GM21526 (cell line): ENCODE results near the gene SLIT3.
"Not testable (repeated sequence)": the region's sequence is repeated elsewhere in the genome, so short reads cannot be mapped to it uniquely, and the experiment has no call there.

Source experiments
- ATAC-seq: cut with Tn5 transposase; IDR thresholded peaks from one replicate; pipeline ENCODE4 v1.9.1; 2021; ENCODE audit warnings: moderate library complexity; ENCODE audit not compliant: unreplicated experiment, low FRiP score

The SLIT3 gene

GRCh38 chr5:168770036-168770498 is 530.9 kb downstream of the SLIT3 start:
- no peak for ATAC-seq

- no peak for ATAC-seq
Measured at GRCh38 chr5:168768172-168768571, 532.8 kb downstream of the SLIT3 start.

GRCh38 chr5:168766426-168766700 is 534.6 kb downstream of the SLIT3 start:
- no peak for ATAC-seq

GRCh38 chr5:168765551-168766425 is 535.2 kb downstream of the SLIT3 start:
- ATAC-seq: no peak

- ATAC-seq: no peak
Measured at GRCh38 chr5:168765086-168765550, 535.8 kb downstream of the SLIT3 start.

GRCh38 chr5:168756453-168757391 is 544.2 kb downstream of the SLIT3 start:
- no peak for ATAC-seq

- ATAC-seq: no peak
Measured at GRCh38 chr5:168755548-168756093, 545.3 kb downstream of the SLIT3 start.

GRCh38 chr5:168753691-168754254 is 547.2 kb downstream of the SLIT3 start:
- ATAC-seq: no peak

- ATAC-seq: no peak
Measured at GRCh38 chr5:168752416-168753190, 548.3 kb downstream of the SLIT3 start.

- ATAC-seq: no peak
Measured at GRCh38 chr5:168752012-168752411, 548.9 kb downstream of the SLIT3 start.

- no peak for ATAC-seq
Measured at GRCh38 chr5:168750926-168751325, 550.0 kb downstream of the SLIT3 start.

- ATAC-seq: no peak
Measured at GRCh38 chr5:168749391-168750100, 551.4 kb downstream of the SLIT3 start.

GRCh38 chr5:168747987-168748777 is 552.8 kb downstream of the SLIT3 start:
- no peak for ATAC-seq

- no peak for ATAC-seq
Measured at GRCh38 chr5:168746893-168747640, 553.9 kb downstream of the SLIT3 start.

- ATAC-seq: not testable (repeated sequence)
Measured at GRCh38 chr5:168746126-168746892, 554.6 kb downstream of the SLIT3 start.

GRCh38 chr5:168743617-168744016 is 557.3 kb downstream of the SLIT3 start:
- ATAC-seq: no peak

- not testable (repeated sequence) for ATAC-seq
Measured at GRCh38 chr5:168742311-168742710, 558.6 kb downstream of the SLIT3 start.
